Measurements from ENCODE around the gene DGKQ. TPM values are rescaled to one million over a fixed set of nuclear protein-coding genes. Genes with fewer than 3 reads are reported as not detected.

DGKQ gene
- polyA plus RNA-seq, 2 of the 4 experiments (the other 2 are of a cell fraction): 2.7 to 7.8 TPM

DNA sequence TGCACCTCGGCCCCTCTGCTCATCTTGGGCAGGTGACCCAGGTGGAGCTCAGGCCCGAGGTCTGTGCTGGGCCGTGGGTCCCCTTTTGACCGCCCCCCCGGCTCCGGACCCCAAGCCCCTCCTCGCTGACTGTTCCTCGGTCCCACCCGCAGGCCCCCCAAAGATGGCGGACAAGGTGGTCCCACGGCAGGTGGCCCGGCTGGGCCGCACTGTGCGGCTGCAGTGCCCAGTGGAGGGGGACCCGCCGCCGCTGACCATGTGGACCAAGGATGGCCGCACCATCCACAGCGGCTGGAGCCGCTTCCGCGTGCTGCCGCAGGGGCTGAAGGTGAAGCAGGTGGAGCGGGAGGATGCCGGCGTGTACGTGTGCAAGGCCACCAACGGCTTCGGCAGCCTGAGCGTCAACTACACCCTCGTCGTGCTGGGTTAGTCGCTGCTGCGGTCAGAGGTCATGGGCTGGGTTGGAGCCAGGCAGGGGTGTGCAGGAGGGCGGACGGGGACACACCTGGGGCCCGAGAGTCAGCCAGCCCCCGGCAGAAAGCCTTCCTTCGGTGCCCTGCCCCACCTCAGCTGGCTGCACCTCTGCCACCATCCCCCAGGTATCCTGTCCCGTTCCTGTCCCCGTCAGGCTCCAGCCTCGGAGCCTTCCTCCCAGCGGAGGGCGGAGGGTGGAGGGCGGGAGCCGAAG is 48.8 kb upstream of the DGKQ start:
- Histone ChIP-seq H3K4me3 (no peak overlapping the region), H3K4me2 (no peak overlapping the region), H3K4me1 (no peaks in the 10 kb centered on the region), H3K9me3 (no peaks in the 10 kb centered on the region), H3K27ac (no peak overlapping the region)
- TF ChIP-seq FOSL2 (IDR thresholded peaks at IDR 0.05) (no peak), FOSL2 (CRISPR knock-in tag; IDR thresholded peaks at IDR 0.05) (no peak), TFCP2L1 (CRISPR knock-in tag; IDR thresholded peaks at IDR 0.05) (no peak)
- TF ChIP-seq, protein P1, sequence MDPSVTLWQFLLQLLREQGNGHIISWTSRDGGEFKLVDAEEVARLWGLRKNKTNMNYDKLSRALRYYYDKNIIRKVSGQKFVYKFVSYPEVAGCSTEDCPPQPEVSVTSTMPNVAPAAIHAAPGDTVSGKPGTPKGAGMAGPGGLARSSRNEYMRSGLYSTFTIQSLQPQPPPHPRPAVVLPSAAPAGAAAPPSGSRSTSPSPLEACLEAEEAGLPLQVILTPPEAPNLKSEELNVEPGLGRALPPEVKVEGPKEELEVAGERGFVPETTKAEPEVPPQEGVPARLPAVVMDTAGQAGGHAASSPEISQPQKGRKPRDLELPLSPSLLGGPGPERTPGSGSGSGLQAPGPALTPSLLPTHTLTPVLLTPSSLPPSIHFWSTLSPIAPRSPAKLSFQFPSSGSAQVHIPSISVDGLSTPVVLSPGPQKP (IDR thresholded peaks at IDR 0.05; ENCODE audit: low read depth, low read length): no peak
- TF ChIP-seq, protein P2, sequence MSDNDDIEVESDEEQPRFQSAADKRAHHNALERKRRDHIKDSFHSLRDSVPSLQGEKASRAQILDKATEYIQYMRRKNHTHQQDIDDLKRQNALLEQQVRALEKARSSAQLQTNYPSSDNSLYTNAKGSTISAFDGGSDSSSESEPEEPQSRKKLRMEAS (IDR thresholded peaks at IDR 0.05): no peak
- CTCF ChIA-PET: interaction anchor here (1.0 to 1.6 kb wide), 2 partner anchors 12 to 19 kb away, joined by 3 to 4 read pairs; no protein-coding TSS in a partner anchor
- POLR2A ChIA-PET: no interaction called here
- WGBS (ENCODE audit: missing lambda C conversion rate): 89% methylated on average over 18 of the region's 46 CpGs
- DNase-seq (ENCODE audit: low read depth in 1 of 2, low spot score in 1 of 2) (no peak), ATAC-seq (no peak), FAIRE-seq (no peak)

DNA sequence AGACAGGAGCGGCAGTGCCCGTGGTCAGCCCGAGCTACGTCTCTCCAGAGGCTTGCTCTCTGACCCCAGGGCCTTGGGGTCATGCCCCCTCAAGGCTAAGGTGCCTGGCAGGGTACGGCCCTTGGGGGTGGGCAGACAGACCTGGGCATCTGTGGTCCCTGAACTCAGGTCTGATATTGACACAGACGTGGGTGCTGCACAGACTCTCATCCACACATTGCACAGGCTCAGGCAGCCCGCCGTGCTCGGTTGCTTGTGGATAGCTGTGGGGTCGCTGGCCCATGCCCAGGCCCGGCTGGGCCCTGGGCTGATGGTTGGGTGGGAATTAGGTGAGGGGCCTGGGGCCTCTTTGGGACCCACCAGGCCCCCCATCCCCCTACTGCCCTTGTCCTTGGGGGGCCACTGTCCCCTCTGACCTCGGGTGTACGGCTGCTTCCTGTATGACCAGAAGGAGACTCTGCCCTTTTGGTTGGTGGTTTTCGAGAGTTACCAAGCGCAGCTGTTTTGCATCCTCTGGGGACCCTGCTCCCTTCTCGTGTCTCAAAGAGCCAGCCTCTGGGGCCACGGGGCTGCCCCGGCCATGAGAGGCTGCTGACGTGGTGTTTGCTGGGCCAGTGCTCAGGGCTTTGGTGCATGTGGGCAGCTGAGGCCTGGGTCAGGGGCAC is 48.1 kb upstream of the DGKQ start:
- WGBS (ENCODE audit: missing lambda C conversion rate): 91% methylated on average over 6 of the region's 19 CpGs
- FAIRE-seq: no peak

More for the DNA sequence above, 48.1 kb upstream of the DGKQ start:
- TF ChIP-seq, protein P3, sequence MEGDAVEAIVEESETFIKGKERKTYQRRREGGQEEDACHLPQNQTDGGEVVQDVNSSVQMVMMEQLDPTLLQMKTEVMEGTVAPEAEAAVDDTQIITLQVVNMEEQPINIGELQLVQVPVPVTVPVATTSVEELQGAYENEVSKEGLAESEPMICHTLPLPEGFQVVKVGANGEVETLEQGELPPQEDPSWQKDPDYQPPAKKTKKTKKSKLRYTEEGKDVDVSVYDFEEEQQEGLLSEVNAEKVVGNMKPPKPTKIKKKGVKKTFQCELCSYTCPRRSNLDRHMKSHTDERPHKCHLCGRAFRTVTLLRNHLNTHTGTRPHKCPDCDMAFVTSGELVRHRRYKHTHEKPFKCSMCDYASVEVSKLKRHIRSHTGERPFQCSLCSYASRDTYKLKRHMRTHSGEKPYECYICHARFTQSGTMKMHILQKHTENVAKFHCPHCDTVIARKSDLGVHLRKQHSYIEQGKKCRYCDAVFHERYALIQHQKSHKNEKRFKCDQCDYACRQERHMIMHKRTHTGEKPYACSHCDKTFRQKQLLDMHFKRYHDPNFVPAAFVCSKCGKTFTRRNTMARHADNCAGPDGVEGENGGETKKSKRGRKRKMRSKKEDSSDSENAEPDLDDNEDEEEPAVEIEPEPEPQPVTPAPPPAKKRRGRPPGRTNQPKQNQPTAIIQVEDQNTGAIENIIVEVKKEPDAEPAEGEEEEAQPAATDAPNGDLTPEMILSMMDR (IDR thresholded peaks at IDR 0.05): no peak
- TF ChIP-seq, protein P1 (IDR thresholded peaks at IDR 0.05; ENCODE audit: low read depth, low read length): no peak
- TF ChIP-seq NR3C1 (IDR thresholded peaks at IDR 0.05) (no peak), KDM1A (IDR thresholded peaks at IDR 0.05; ENCODE audit: low read depth) (no peak), CHD4 (IDR thresholded peaks at IDR 0.05; ENCODE audit: borderline replicate concordance) (no peak), ZSCAN20 (CRISPR knock-in tag; IDR thresholded peaks at IDR 0.05) (no peak), POLR2A (IDR thresholded peaks at IDR 0.05; ENCODE audit: low read length) (no peak), HDAC2 (IDR thresholded peaks at IDR 0.05) (no peak), ZFP36 (IDR thresholded peaks at IDR 0.05; ENCODE audit: borderline replicate concordance, partially characterized antibody) (no peak), RFX5 (IDR thresholded peaks at IDR 0.05) (no peak), FOSB (CRISPR knock-in tag; IDR thresholded peaks at IDR 0.05) (no peak)
- TF ChIP-seq, protein P4, sequence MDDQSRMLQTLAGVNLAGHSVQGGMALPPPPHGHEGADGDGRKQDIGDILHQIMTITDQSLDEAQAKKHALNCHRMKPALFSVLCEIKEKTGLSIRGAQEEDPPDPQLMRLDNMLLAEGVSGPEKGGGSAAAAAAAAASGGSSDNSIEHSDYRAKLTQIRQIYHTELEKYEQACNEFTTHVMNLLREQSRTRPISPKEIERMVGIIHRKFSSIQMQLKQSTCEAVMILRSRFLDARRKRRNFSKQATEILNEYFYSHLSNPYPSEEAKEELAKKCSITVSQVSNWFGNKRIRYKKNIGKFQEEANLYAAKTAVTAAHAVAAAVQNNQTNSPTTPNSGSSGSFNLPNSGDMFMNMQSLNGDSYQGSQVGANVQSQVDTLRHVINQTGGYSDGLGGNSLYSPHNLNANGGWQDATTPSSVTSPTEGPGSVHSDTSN (IDR thresholded peaks at IDR 0.05): no peak
- TF ChIP-seq, protein P5, sequence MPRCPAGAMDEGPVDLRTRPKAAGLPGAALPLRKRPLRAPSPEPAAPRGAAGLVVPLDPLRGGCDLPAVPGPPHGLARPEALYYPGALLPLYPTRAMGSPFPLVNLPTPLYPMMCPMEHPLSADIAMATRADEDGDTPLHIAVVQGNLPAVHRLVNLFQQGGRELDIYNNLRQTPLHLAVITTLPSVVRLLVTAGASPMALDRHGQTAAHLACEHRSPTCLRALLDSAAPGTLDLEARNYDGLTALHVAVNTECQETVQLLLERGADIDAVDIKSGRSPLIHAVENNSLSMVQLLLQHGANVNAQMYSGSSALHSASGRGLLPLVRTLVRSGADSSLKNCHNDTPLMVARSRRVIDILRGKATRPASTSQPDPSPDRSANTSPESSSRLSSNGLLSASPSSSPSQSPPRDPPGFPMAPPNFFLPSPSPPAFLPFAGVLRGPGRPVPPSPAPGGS (IDR thresholded peaks at IDR 0.05): no peak
- TF ChIP-seq, protein P6, sequence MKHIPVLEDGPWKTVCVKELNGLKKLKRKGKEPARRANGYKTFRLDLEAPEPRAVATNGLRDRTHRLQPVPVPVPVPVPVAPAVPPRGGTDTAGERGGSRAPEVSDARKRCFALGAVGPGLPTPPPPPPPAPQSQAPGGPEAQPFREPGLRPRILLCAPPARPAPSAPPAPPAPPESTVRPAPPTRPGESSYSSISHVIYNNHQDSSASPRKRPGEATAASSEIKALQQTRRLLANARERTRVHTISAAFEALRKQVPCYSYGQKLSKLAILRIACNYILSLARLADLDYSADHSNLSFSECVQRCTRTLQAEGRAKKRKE (CRISPR knock-in tag; IDR thresholded peaks at IDR 0.05; ENCODE audit: low read depth): no peak
- Histone ChIP-seq H3K4me1 (no peaks in the 10 kb centered on the region), H3K9me3 (no peaks in the 10 kb centered on the region), H3K4me3 (no peak overlapping the region), H3K4me2 (no peak overlapping the region), H3K27ac (no peak overlapping the region)
- ChIA-PET CTCF (interaction anchor here (1.0 to 1.6 kb wide), 2 partner anchors 12 to 20 kb away, joined by 3 to 4 read pairs; no protein-coding TSS in a partner anchor), POLR2A (no interaction called here)
- DNase-seq (ENCODE audit: low read depth in 1 of 2, low spot score in 1 of 2) (no peak), ATAC-seq (no peak)

All from A549 (cell line).